Testis (tissue), 2 donors: ENCODE results near the gene PTH2.
"Not testable (repeated sequence)": the region's sequence is repeated elsewhere in the genome, so short reads cannot be mapped to it uniquely, and the experiment has no call there.

Experiments used
- CTCF ChIP-seq, 3 experiments: fragments of 450-650 bp in 2 of 3; fragments of 200-600 bp in 1 of 3; sonication (generic) in 1 of 3; IDR thresholded peaks; one replicate each; pipeline ENCODE4 v1.5.1; 2016 to 2019; ENCODE audit warnings: antibody characterized with exemption in 3 of 3, mild to moderate bottlenecking in 2 of 3, moderate library complexity in 1 of 3
- POLR2A ChIP-seq: fragments of 450-650 bp; IDR thresholded peaks from one replicate; pipeline ENCODE4 v1.6.1; 2017; ENCODE audit warnings: antibody characterized with exemption, mild to moderate bottlenecking, moderate library complexity

GRCh38 chr19:49461130-49461529, 37.9 kb upstream of the PTH2 start:
- not testable (repeated sequence) for TF ChIP-seq CTCF (IDR thresholded peaks at IDR 0.05); POLR2A
